ENCODE data around the gene DARS2. TPM values are rescaled to one million over a fixed set of nuclear protein-coding genes. Genes with fewer than 3 reads are reported as not detected.
"Not testable (repeated sequence)": the region's sequence is repeated elsewhere in the genome, so short reads cannot be mapped to it uniquely, and the experiment has no call there.

Gene DARS2
- total RNA-seq, 4 donors from 2014 or later: 9.5 to 16.9 (median 12.1) TPM

GRCh38 chr1:173876732-173877131 is 52.3 kb downstream of the DARS2 start:
- TF ChIP-seq CTCF (IDR thresholded peaks at IDR 0.05): no peak
- DNase-seq (ENCODE audit: low spot score): no peak
- ATAC-seq (ENCODE audit: low FRiP score): no peak

GRCh38 chr1:173878251-173878650 is 53.8 kb downstream of the DARS2 start:
- ATAC-seq (ENCODE audit: low FRiP score): no peak
- TF ChIP-seq CTCF (IDR thresholded peaks at IDR 0.05): no peak

GRCh38 chr1:173881117-173881516 is 56.6 kb downstream of the DARS2 start:
- DNase-seq (ENCODE audit: low spot score); ATAC-seq (ENCODE audit: low FRiP score): not testable (repeated sequence)

More at GRCh38 chr1:173878251-173878650, 53.8 kb downstream of the DARS2 start:
- no peak for DNase-seq (ENCODE audit: low spot score)

- no peak for TF ChIP-seq CTCF (IDR thresholded peaks at IDR 0.05)
- ATAC-seq (ENCODE audit: low FRiP score) (no peak), DNase-seq (ENCODE audit: low spot score) (no peak)
These were observed 60.2 kb downstream of the DARS2 start for GRCh38 chr1:173884701-173885100.

- no peak for ATAC-seq (ENCODE audit: low FRiP score)
- no peak for TF ChIP-seq CTCF (IDR thresholded peaks at IDR 0.05)
- DNase-seq (ENCODE audit: low spot score): no peak
These were observed 62.5 kb downstream of the DARS2 start for GRCh38 chr1:173886746-173887611.

- TF ChIP-seq CTCF (IDR thresholded peaks at IDR 0.05): no peak
- no peak for DNase-seq (ENCODE audit: low spot score)
These were observed 63.2 kb downstream of the DARS2 start for GRCh38 chr1:173887627-173888026.

GRCh38 chr1:173888749-173889148 is 64.3 kb downstream of the DARS2 start:
- DNase-seq (ENCODE audit: low spot score): no peak
- ATAC-seq (ENCODE audit: low FRiP score): no peak
- TF ChIP-seq CTCF (IDR thresholded peaks at IDR 0.05): no peak

More at GRCh38 chr1:173887627-173888026, 63.2 kb downstream of the DARS2 start:
- ATAC-seq (ENCODE audit: low FRiP score): no peak
